H1 (cell line): Measurements from ENCODE around the gene RAB4B. TPM values are rescaled to one million over a fixed set of nuclear protein-coding genes. Genes with fewer than 3 reads are reported as not detected.

ENCODE experiments used
- CTCF ChIA-PET: fragments of 300-600 bp; sonication (Branson Sonifier 250); formaldehyde crosslinking; loops from one replicate; lab custom pipeline; 2021; ENCODE audit not compliant: partially characterized antibody; lab: Charles Lee
- POLR2A ChIA-PET: fragments of 300-600 bp; sonication (Branson Sonifier 250); formaldehyde crosslinking; loops from one replicate; lab custom pipeline; 2021; ENCODE audit warnings: inconsistent platforms; ENCODE audit not compliant: partially characterized antibody; lab: Charles Lee
- DNase-seq, 2 experiments: peaks; one replicate each; pipeline versions ENCODE4 v3.0.0 to v3.0.0-alpha.2; 2010 to 2022; ENCODE audit warnings: low spot score in 2 of 2, low read depth in 1 of 2, mixed read lengths in 1 of 2
- FAIRE-seq: peaks from 2 replicates; lab custom pipeline; 2011; peaks lifted over from hg19 to GRCh38; lab: Jason Lieb, UNC
- H2AFZ ChIP-seq: 2 replicates; pipeline ENCODE4 v1.8.1; 2012; ENCODE audit warnings: low read length, inconsistent platforms
- H2AK5ac ChIP-seq: 2 replicates; pipeline ENCODE4 v1.6.1; 2013; ENCODE audit warnings: low read depth, low read length
- H2BK120ac ChIP-seq: replicated peaks from 2 replicates; pipeline ENCODE3; 2013; ENCODE audit warnings: low read depth, low read length, inconsistent platforms
- H2BK12ac ChIP-seq: 2 replicates; pipeline ENCODE4 v1.6.1; 2013; ENCODE audit warnings: low read depth, low read length
- H2BK15ac ChIP-seq: 2 replicates; pipeline ENCODE4 v1.6.1; 2013; ENCODE audit warnings: low read length
- H2BK20ac ChIP-seq: 2 replicates; pipeline ENCODE4 v1.6.1; 2013; ENCODE audit warnings: low read length
- H2BK5ac ChIP-seq: 2 replicates; pipeline ENCODE4 v1.6.1; 2013; ENCODE audit warnings: low read depth, low read length
- H3K14ac ChIP-seq: 2 replicates; pipeline ENCODE4 v1.6.1; 2013; ENCODE audit warnings: inconsistent platforms; ENCODE audit not compliant: insufficient read length
- H3K18ac ChIP-seq: 2 replicates; pipeline ENCODE4 v1.6.1; 2013; ENCODE audit warnings: low read length; ENCODE audit errors: extremely low read depth
- H3K23ac ChIP-seq: 2 replicates; pipeline ENCODE4 v1.6.1; 2013; ENCODE audit warnings: inconsistent platforms; ENCODE audit not compliant: insufficient read length
- H3K23me2 ChIP-seq: 2 replicates; pipeline ENCODE4 v1.6.1; 2013; ENCODE audit warnings: low read depth, low read length
- H3K27ac ChIP-seq: 2 replicates; pipeline ENCODE4 v1.6.1; 2011; ENCODE audit warnings: low read depth, low read length, inconsistent platforms
- H3K27me3 ChIP-seq, 4 experiments: replicated peaks in 1 of 4; 1 replicate in 1 of 4; 2 replicates in 3 of 4; pipeline versions ENCODE4 v1.6.1 to v1.8.1; 2011 to 2013; ENCODE audit warnings: low read length in 3 of 4, mild to moderate bottlenecking in 3 of 4, inconsistent platforms in 2 of 4, mixed read lengths in 2 of 4, moderate library complexity in 1 of 4; ENCODE audit not compliant: control insufficient read depth in 3 of 4, insufficient read depth in 3 of 4; ENCODE audit errors: extremely low read depth in 1 of 4
- H3K36me3 ChIP-seq, 4 experiments: 2 replicates each; pipeline versions ENCODE4 v1.6.1 to v1.8.1; 2011 to 2013; ENCODE audit warnings: mild to moderate bottlenecking in 4 of 4, low read length in 3 of 4, moderate library complexity in 2 of 4, control low read depth in 1 of 4, inconsistent platforms in 1 of 4; ENCODE audit not compliant: insufficient read depth in 4 of 4, control insufficient read depth in 2 of 4
- H3K4ac ChIP-seq: replicated peaks from 2 replicates; pipeline ENCODE3; 2013; ENCODE audit warnings: low read length, low read depth, mixed read lengths, inconsistent platforms; ENCODE audit not compliant: insufficient read length
- H3K4me1 ChIP-seq, 4 experiments: replicated peaks in 1 of 4; 1 replicate in 1 of 4; 2 replicates in 3 of 4; pipeline versions ENCODE4 v1.6.1 to v1.8.1; 2011 to 2013; ENCODE audit warnings: low read length in 3 of 4, inconsistent platforms in 2 of 4, mixed read lengths in 1 of 4; ENCODE audit not compliant: insufficient read depth in 4 of 4, control insufficient read depth in 3 of 4
- H3K4me2 ChIP-seq, 2 experiments: 2 replicates each; pipeline versions ENCODE4 v1.6.1 to v1.8.1; 2011 to 2013; ENCODE audit warnings: low read depth in 2 of 2, low read length in 2 of 2, control low read depth in 1 of 2, inconsistent platforms in 1 of 2, mild to moderate bottlenecking in 1 of 2; ENCODE audit not compliant: insufficient read depth in 1 of 2
- H3K4me3 ChIP-seq, 4 experiments: fragments of 200-600, 300-600 bp in 1 of 4; sonication (generic), shearing (Covaris generic), sonication (Bioruptor Twin) in 1 of 4; 2 replicates each; pipeline versions ENCODE4 v1.5.1 to v1.8.1; 2011 to 2016; ENCODE audit warnings: low read length in 4 of 4, low read depth in 3 of 4, control low read depth in 2 of 4, inconsistent platforms in 2 of 4, mild to moderate bottlenecking in 2 of 4, mixed read lengths in 1 of 4, moderate library complexity in 1 of 4; ENCODE audit not compliant: insufficient read depth in 2 of 4; ENCODE audit errors: extremely low read depth in 1 of 4
- H3K56ac ChIP-seq: replicated peaks from 2 replicates; pipeline ENCODE3; 2013; ENCODE audit warnings: low read depth, mild to moderate bottlenecking, mixed read lengths, low read length, inconsistent platforms; ENCODE audit not compliant: insufficient read length
- H3K79me1 ChIP-seq: 2 replicates; pipeline ENCODE4 v1.6.1; 2013; ENCODE audit warnings: low read depth, low read length, control low read depth
- H3K79me2 ChIP-seq, 2 experiments: 2 replicates each; pipeline versions ENCODE4 v1.6.1 to v1.8.1; 2012 to 2013; ENCODE audit warnings: low read length in 2 of 2, mild to moderate bottlenecking in 2 of 2, inconsistent platforms in 1 of 2; ENCODE audit not compliant: insufficient read depth in 2 of 2, control insufficient read depth in 1 of 2
- H3K9ac ChIP-seq, 4 experiments: replicated peaks in 1 of 4; 1 replicate in 1 of 4; 2 replicates in 3 of 4; pipeline versions ENCODE4 v1.6.1 to v1.8.1; 2011 to 2013; ENCODE audit warnings: low read depth in 3 of 4, low read length in 3 of 4, control low read depth in 2 of 4, mild to moderate bottlenecking in 2 of 4, moderate library complexity in 2 of 4, inconsistent platforms in 1 of 4; ENCODE audit errors: extremely low read depth in 1 of 4
- H3K9me3 ChIP-seq, 2 experiments: 2 replicates each; pipeline versions ENCODE4 v1.6.1 to v1.8.1; 2012 to 2013; ENCODE audit warnings: mild to moderate bottlenecking in 2 of 2, moderate library complexity in 2 of 2, control low read depth in 1 of 2, inconsistent platforms in 1 of 2, low read depth in 1 of 2, low read length in 1 of 2, mixed read lengths in 1 of 2; ENCODE audit not compliant: insufficient read depth in 2 of 2
- H4K20me1 ChIP-seq, 2 experiments: replicated peaks in 1 of 2; 2 replicates each; pipeline versions ENCODE3 to v1.8.1; 2011 to 2013; ENCODE audit warnings: inconsistent platforms in 2 of 2, low read length in 2 of 2, mild to moderate bottlenecking in 1 of 2; ENCODE audit not compliant: insufficient read depth in 2 of 2, control insufficient read depth in 1 of 2
- H4K5ac ChIP-seq: 2 replicates; pipeline ENCODE4 v1.6.1; 2013; ENCODE audit warnings: low read length, low read depth, mixed read lengths, inconsistent platforms; ENCODE audit not compliant: insufficient read length
- H4K8ac ChIP-seq: 2 replicates; pipeline ENCODE4 v1.8.0; 2013; ENCODE audit warnings: mild to moderate bottlenecking, moderate library complexity, low read length, inconsistent platforms; ENCODE audit not compliant: insufficient read depth; ENCODE audit errors: extremely low read depth
- H4K91ac ChIP-seq: replicated peaks from 2 replicates; pipeline ENCODE3; 2013; ENCODE audit warnings: low read length, mixed read lengths, inconsistent platforms; ENCODE audit not compliant: insufficient read length
- EGR1 ChIP-seq: IDR thresholded peaks from 2 replicates; pipeline ENCODE4 v1.6.1; 2011; ENCODE audit warnings: low read depth, low read length, borderline replicate concordance
- EZH2 ChIP-seq: fragments of 200-600 bp; sonication (generic); IDR thresholded peaks from 2 replicates; pipeline ENCODE4 v1.7.1; 2012; ENCODE audit warnings: low read depth, mild to moderate bottlenecking, moderate library complexity, low read length, inconsistent platforms; ENCODE audit not compliant: severe bottlenecking
- SRF ChIP-seq: IDR thresholded peaks from 2 replicates; pipeline ENCODE4 v1.6.1; 2011; ENCODE audit warnings: mild to moderate bottlenecking, low read depth, low read length, moderate library complexity
- TEAD4 ChIP-seq: IDR thresholded peaks from 2 replicates; pipeline ENCODE4 v1.6.1; 2012; ENCODE audit warnings: low read depth, low read length, inconsistent platforms, mixed read lengths
- YY1 ChIP-seq: IDR thresholded peaks from 2 replicates; pipeline ENCODE4 v1.6.1; 2011; ENCODE audit warnings: low read depth, mild to moderate bottlenecking, low read length
- WGBS, 2 experiments: shearing (Covaris generic) in 1 of 2; methylation state at CpG; one replicate each; pipeline versions ENCODE4 v1.1.6 to v1.1.7; 2013 to 2015; ENCODE audit warnings: low lambda C conversion rate in 2 of 2, mixed read lengths in 2 of 2, inconsistent platforms in 1 of 2, low coverage in 1 of 2, missing lambda C conversion rate in 1 of 2; ENCODE audit not compliant: insufficient replicate concordance in 2 of 2, insufficient coverage in 1 of 2, insufficient read length in 1 of 2; ENCODE audit errors: extremely low coverage in 1 of 2, missing lambda C conversion rate in 1 of 2; 5-methylcytosine and 5-hydroxymethylcytosine counted together
- polyA plus RNA-seq, 7 experiments: library from polyadenylated mRNA; depleted of rRNA in 3 of 7; stranded (reverse) in 5 of 7; unstranded in 2 of 7; fragments of >200 nt in 5 of 7; fragments of 200-250 nt in 2 of 7; gene quantifications; 1 replicate in 5 of 7; 2 replicates in 1 of 7; 4 replicates in 1 of 7; pipeline versions ENCODE4 v1.2.1 to v1.2.3, GENCODE V29; 2011 to 2013; ENCODE audit warnings: missing spikeins in 2 of 7, mixed read lengths in 2 of 7
- total RNA-seq: library from RNA; stranded (reverse); fragmentation: NEBNext Ultra II Directional; extraction: Animal tissue kit (Norgen Biotek cat#: 25700); gene quantifications from 2 replicates; pipeline ENCODE4 v1.2.1, GENCODE V29; 2021

RAB4B gene
- total and polyA plus RNA-seq, 2 of the 8 experiments (the other 6 are each of a cell fraction or from before 2014, with no cell fraction given), result 15.9 to 28.6 TPM

GRCh38 chr19:40737102-40737644 lies 40.9 kb upstream of the RAB4B start:
- Histone ChIP-seq H3K79me2 (no peaks in the 10 kb centered on the region), H3K79me1 (no peaks in the 10 kb centered on the region), H2BK20ac (no peak overlapping the region), H3K14ac (no peak overlapping the region), H4K91ac (no peak overlapping the region), H2BK120ac (no peak overlapping the region), H3K18ac (no peak overlapping the region), H3K23ac (no peak overlapping the region), H3K56ac (no peak overlapping the region), H4K5ac (no peak overlapping the region), H4K8ac (no peak overlapping the region), H3K36me3 (peaks cover 3 to 29% (median 17%) of the 10 kb centered on the region in 4 experiments; a peak in 5 of 8 replicates), H3K9ac (no peak overlapping the region), H3K4ac (no peak overlapping the region), H3K23me2 (no peaks in the 10 kb centered on the region), H2BK15ac (no peak overlapping the region), H2AFZ (no peak overlapping the region), H2BK12ac (no peak overlapping the region), H4K20me1 (peaks cover 0 to 10% of the 10 kb centered on the region in 2 experiments), H3K9me3 (no peaks in the 10 kb centered on the region), H3K27ac (no peak overlapping the region), H3K4me2 (no peak overlapping the region), H2AK5ac (no peak overlapping the region), H2BK5ac (no peak overlapping the region), H3K4me3 (no peak overlapping the region), H3K4me1 (no peaks in the 10 kb centered on the region; a peak in 2 of 7 replicates), H3K27me3 (no peaks in the 10 kb centered on the region)
- FAIRE-seq, result no peak
- 91% methylated on average over 9 of the region's 9 CpGs; no CpG with 5 or more reads in 1 of the 2 experiments for WGBS, 2 experiments
- CTCF ChIA-PET, result interaction anchor here (0.6 to 2.0 kb wide), 4 partner anchors 10 to 74 kb away, joined by 3 to 6 read pairs (median 4); no protein-coding TSS in a partner anchor
- no peak for TF ChIP-seq SRF
- no peak for TF ChIP-seq YY1
- TF ChIP-seq EGR1, result no peak
- TF ChIP-seq EZH2, result no peak
- no peak for TF ChIP-seq TEAD4
- DNase-seq, result no peak
- POLR2A ChIA-PET, result interaction anchor here (1.1 to 12.4 kb wide), 4 partner anchors 8 to 23 kb away, joined by 3 to 120 read pairs (median 6); partner anchors contain the start of genes ACTMAP and SNRPA
